Neural progenitor cell (in vitro differentiated cells): ENCODE results near the gene TSC2. TPM values are rescaled to one million over a fixed set of nuclear protein-coding genes. Genes with fewer than 3 reads are reported as not detected.

Experiments
- DNase-seq: peaks from one replicate; pipeline ENCODE4 v3.0.0-alpha.2; 2016; ENCODE audit warnings: low spot score
- H2AFZ ChIP-seq: fragments of 200-600 bp; sonication (generic); replicated peaks from 2 replicates; pipeline ENCODE4 v1.6.1; 2016; ENCODE audit warnings: antibody characterized with exemption
- H3F3A ChIP-seq: fragments of 200-600 bp; sonication (generic); 2 replicates; pipeline ENCODE4 v1.6.1; 2016; ENCODE audit warnings: antibody characterized with exemption, low read depth
- H3K27ac ChIP-seq: fragments of 200-600 bp; sonication (generic); 2 replicates; pipeline ENCODE4 v1.5.1; 2016; ENCODE audit warnings: mild to moderate bottlenecking
- H3K27me3 ChIP-seq: fragments of 200-600 bp; sonication (generic); 2 replicates; pipeline ENCODE4 v1.6.1; 2016; ENCODE audit warnings: mild to moderate bottlenecking, moderate library complexity
- H3K36me3 ChIP-seq: fragments of 200-600 bp; sonication (generic); 2 replicates; pipeline ENCODE4 v1.5.1; 2016
- H3K4me1 ChIP-seq: fragments of 200-600 bp; sonication (generic); 2 replicates; pipeline ENCODE4 v1.6.1; 2016; ENCODE audit warnings: mixed run types
- H3K4me2 ChIP-seq: fragments of 200-600 bp; sonication (generic); 2 replicates; pipeline ENCODE4 v1.6.1; 2016
- H3K4me3 ChIP-seq: fragments of 200-600 bp; sonication (generic); 2 replicates; pipeline ENCODE4 v1.5.1; 2016
- H3K79me2 ChIP-seq: fragments of 200-600 bp; sonication (generic); 2 replicates; pipeline ENCODE4 v1.6.1; 2016; ENCODE audit warnings: low read depth
- H3K9ac ChIP-seq: fragments of 200-600 bp; sonication (generic); 2 replicates; pipeline ENCODE4 v1.6.1; 2016
- H3K9me3 ChIP-seq: fragments of 200-600 bp; sonication (generic); 2 replicates; pipeline ENCODE4 v1.5.1; 2016; ENCODE audit warnings: low read depth
- H4K20me1 ChIP-seq: fragments of 200-600 bp; sonication (generic); 2 replicates; pipeline ENCODE4 v1.6.1; 2016; ENCODE audit warnings: low read depth
- H3K27ac Mint-ChIP-seq: 3 replicates; pipeline ENCODE4 v1.8.0; 2021; ENCODE audit warnings: mixed read lengths
- H3K27me3 Mint-ChIP-seq: 2 replicates; pipeline ENCODE4 v1.8.0; 2022; ENCODE audit warnings: low read depth, mild to moderate bottlenecking, inconsistent platforms, moderate library complexity, mixed read lengths; ENCODE audit not compliant: insufficient read depth
- H3K36me3 Mint-ChIP-seq: 3 replicates; pipeline ENCODE4 v1.8.0; 2021; ENCODE audit warnings: mixed read lengths
- H3K4me1 Mint-ChIP-seq: 3 replicates; pipeline ENCODE4 v1.8.0; 2021; ENCODE audit warnings: mixed read lengths
- H3K4me3 Mint-ChIP-seq: 3 replicates; pipeline ENCODE4 v1.8.0; 2021; ENCODE audit warnings: mild to moderate bottlenecking, moderate library complexity, mixed read lengths
- H3K9me3 Mint-ChIP-seq: 3 replicates; pipeline ENCODE4 v1.8.0; 2020; ENCODE audit warnings: mixed read lengths
- EZH2 ChIP-seq: fragments of 200-600 bp; sonication (generic); IDR thresholded peaks from 2 replicates; pipeline ENCODE4 v1.6.1; 2017; ENCODE audit warnings: antibody characterized with exemption, mild to moderate bottlenecking, moderate library complexity
- EZH2phosphoT487 ChIP-seq: fragments of 200-600 bp; sonication (generic); IDR thresholded peaks from 2 replicates; pipeline ENCODE4 v1.6.1; 2017; ENCODE audit warnings: antibody characterized with exemption
- total RNA-seq: library from RNA; depleted of rRNA; stranded (reverse); fragments of >200 nt; gene quantifications from 2 replicates; pipeline ENCODE4 v1.2.3, GENCODE V29; 2015; ENCODE audit warnings: low replicate concordance
- TF ChIP-seq, protein P1 (sequence below): fragments of 200-600 bp; sonication (generic); IDR thresholded peaks from 2 replicates; pipeline ENCODE4 v1.5.1; 2017; ENCODE audit warnings: antibody characterized with exemption, mild to moderate bottlenecking

TSC2 gene
- total RNA-seq, 1 donor from 2014 or later, result 55.1 TPM

- peak; percentile 24 for DNase-seq
- Histone ChIP-seq H3K4me1 (peaks cover 7% of the 10 kb centered on the region), H3K4me3 (no peak overlapping the region), H3K4me2 (peak overlapping the region; percentile 49), H3K27me3 (no peaks in the 10 kb centered on the region), H3K36me3 (no peaks in the 10 kb centered on the region), H3F3A (peaks cover 11% of the 10 kb centered on the region), H3K27ac (peak overlapping the region; percentile 81), H2AFZ (no peak overlapping the region), H3K9me3 (no peaks in the 10 kb centered on the region), H3K79me2 (no peaks in the 10 kb centered on the region), H3K9ac (no peak overlapping the region), H4K20me1 (no peaks in the 10 kb centered on the region)
- H3K27ac Mint-ChIP-seq, result peak overlapping the region; percentile 83
- no peaks in the 10 kb centered on the region for H3K36me3 Mint-ChIP-seq
- peak overlapping the region; percentile 38 for H3K4me3 Mint-ChIP-seq
- no peaks in the 10 kb centered on the region for H3K9me3 Mint-ChIP-seq
- peaks cover 11% of the 10 kb centered on the region for H3K4me1 Mint-ChIP-seq
- peaks cover 2% of the 10 kb centered on the region for H3K27me3 Mint-ChIP-seq
- TF ChIP-seq EZH2phosphoT487, result no peak
- TF ChIP-seq, protein P1, sequence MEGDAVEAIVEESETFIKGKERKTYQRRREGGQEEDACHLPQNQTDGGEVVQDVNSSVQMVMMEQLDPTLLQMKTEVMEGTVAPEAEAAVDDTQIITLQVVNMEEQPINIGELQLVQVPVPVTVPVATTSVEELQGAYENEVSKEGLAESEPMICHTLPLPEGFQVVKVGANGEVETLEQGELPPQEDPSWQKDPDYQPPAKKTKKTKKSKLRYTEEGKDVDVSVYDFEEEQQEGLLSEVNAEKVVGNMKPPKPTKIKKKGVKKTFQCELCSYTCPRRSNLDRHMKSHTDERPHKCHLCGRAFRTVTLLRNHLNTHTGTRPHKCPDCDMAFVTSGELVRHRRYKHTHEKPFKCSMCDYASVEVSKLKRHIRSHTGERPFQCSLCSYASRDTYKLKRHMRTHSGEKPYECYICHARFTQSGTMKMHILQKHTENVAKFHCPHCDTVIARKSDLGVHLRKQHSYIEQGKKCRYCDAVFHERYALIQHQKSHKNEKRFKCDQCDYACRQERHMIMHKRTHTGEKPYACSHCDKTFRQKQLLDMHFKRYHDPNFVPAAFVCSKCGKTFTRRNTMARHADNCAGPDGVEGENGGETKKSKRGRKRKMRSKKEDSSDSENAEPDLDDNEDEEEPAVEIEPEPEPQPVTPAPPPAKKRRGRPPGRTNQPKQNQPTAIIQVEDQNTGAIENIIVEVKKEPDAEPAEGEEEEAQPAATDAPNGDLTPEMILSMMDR, result no peak
- TF ChIP-seq EZH2, result no peak
Measured at GRCh38 chr16:2058420-2058819, 10.6 kb downstream of the TSC2 start.

DNA sequence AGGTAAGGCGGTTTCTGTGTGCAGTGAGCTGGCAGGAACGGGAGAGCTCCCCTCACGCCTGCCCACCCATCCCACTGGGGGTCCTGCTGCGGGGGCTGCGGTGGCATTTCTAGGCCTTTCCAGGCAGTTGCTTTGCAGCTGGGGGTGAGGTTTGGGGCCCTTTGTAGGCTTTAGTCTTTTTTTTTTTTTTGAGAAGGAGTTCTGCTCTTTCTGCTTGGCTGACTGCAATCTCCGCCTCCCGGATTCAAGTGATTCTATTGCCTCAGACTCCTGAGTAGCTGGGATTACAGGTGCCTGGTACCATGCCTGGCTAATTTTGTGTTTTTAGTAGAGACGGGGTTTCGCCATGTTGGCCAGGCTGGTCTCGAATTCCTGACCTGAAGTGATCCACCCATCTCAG lies 11.1 kb downstream of the TSC2 start:
- H3K27me3 Mint-ChIP-seq, result peaks cover 2% of the 10 kb centered on the region
- peak overlapping the region; percentile 81 for H3K27ac ChIP-seq

DNA sequence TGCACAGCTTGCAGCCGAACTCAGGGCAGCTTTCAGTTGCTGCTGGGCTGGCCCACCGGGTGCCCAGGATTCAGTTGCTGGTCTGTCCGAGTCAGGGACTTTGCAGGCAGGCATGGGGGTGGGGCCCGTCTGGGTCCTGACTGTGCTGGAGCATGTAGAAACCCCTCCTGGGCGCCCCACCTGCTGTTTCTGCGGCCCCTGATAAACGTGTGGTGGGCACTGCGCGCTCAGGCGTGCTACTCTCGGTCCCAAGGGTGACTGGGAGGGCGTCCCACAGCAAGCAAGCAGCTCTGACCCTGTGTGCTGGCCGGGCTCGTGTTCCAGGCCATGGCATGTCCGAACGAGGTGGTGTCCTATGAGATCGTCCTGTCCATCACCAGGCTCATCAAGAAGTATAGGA lies 12.6 kb downstream of the TSC2 start:
- Histone ChIP-seq H3K4me1 (peaks cover 7% of the 10 kb centered on the region), H2AFZ (no peak overlapping the region), H4K20me1 (no peaks in the 10 kb centered on the region), H3K36me3 (no peaks in the 10 kb centered on the region), H3K27me3 (no peaks in the 10 kb centered on the region), H3K27ac (no peak overlapping the region), H3K9me3 (no peaks in the 10 kb centered on the region), H3K4me2 (no peak overlapping the region), H3K79me2 (no peaks in the 10 kb centered on the region), H3K4me3 (no peak overlapping the region), H3F3A (peaks cover 11% of the 10 kb centered on the region), H3K9ac (no peak overlapping the region)
- Mint-ChIP-seq H3K9me3 (no peaks in the 10 kb centered on the region), H3K4me3 (no peak overlapping the region), H3K27me3 (peaks cover 2% of the 10 kb centered on the region), H3K36me3 (no peaks in the 10 kb centered on the region), H3K27ac (no peak overlapping the region), H3K4me1 (peaks cover 11% of the 10 kb centered on the region)
- TF ChIP-seq EZH2phosphoT487 (no peak), EZH2 (no peak)
- TF ChIP-seq, protein P1, result no peak
- DNase-seq, result no peak

More for the DNA sequence above, 11.1 kb downstream of the TSC2 start:
- Histone ChIP-seq H4K20me1 (no peaks in the 10 kb centered on the region), H3K4me2 (peak overlapping the region; percentile 49), H3K79me2 (no peaks in the 10 kb centered on the region), H3F3A (peaks cover 11% of the 10 kb centered on the region), H3K27me3 (no peaks in the 10 kb centered on the region), H3K4me3 (no peak overlapping the region), H3K9me3 (no peaks in the 10 kb centered on the region), H3K9ac (no peak overlapping the region), H3K36me3 (no peaks in the 10 kb centered on the region), H2AFZ (no peak overlapping the region), H3K4me1 (peaks cover 7% of the 10 kb centered on the region)
- Mint-ChIP-seq H3K4me1 (peaks cover 11% of the 10 kb centered on the region), H3K4me3 (no peak overlapping the region), H3K36me3 (no peaks in the 10 kb centered on the region), H3K9me3 (no peaks in the 10 kb centered on the region), H3K27ac (peak overlapping the region; percentile 83)
- peak; percentile 57 for DNase-seq
- TF ChIP-seq EZH2phosphoT487, result no peak
- no peak for TF ChIP-seq EZH2
- TF ChIP-seq, protein P1, result no peak
